WI38 (cell line): ENCODE measurements around the gene SENP3.

ENCODE experiments used
- H3K4me3 ChIP-seq: 2 replicates; pipeline ENCODE4 v1.5.1; 2011; ENCODE audit warnings: low read depth, mild to moderate bottlenecking, control low read depth, low read length
- TF ChIP-seq, protein P1 (sequence below): IDR thresholded peaks from 2 replicates; pipeline ENCODE4 v1.5.1; 2012; ENCODE audit warnings: low read depth, mild to moderate bottlenecking, control low read depth, low read length

The SENP3 gene

DNA sequence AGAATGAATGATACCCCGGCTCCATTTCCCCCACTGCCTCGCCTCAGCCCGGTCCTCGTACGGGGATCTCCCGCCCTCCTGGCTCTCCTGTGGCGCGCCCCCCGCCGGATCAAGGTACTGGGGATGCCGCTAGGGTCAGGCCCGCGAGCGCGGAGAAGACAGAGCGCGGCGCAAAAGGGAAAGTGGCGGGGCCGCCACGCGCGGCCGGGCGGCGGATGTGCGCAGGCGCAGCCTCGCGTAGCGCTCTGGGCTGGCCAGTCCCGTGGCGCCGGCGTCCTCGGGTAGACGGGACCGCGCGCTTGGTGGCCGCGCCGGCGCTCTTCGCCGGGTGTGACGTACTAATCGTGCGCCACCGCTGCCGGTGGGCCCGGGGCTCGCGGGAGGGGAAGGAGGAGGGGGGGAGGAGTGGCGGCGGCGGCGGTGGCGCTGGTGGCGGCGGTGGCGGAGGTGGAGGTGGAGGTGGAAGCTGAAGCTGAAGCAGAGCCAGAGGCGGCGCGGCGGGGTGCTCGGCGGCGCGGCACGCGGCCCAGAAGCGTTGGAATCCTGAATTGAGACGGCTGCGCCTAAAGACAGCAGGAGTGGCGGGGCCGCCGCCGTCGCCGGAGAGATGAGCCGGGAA lies at the start of gene SENP3:
Gene SENP3, plus strand, starts transcription at position 331 of the 619 bp plus-strand sequence. CDS start 1,158 bp downstream, outside the sequence.
- peak within 1 kb of the TSS; percentile 79 for H3K4me3 ChIP-seq
- TF ChIP-seq, protein P1, sequence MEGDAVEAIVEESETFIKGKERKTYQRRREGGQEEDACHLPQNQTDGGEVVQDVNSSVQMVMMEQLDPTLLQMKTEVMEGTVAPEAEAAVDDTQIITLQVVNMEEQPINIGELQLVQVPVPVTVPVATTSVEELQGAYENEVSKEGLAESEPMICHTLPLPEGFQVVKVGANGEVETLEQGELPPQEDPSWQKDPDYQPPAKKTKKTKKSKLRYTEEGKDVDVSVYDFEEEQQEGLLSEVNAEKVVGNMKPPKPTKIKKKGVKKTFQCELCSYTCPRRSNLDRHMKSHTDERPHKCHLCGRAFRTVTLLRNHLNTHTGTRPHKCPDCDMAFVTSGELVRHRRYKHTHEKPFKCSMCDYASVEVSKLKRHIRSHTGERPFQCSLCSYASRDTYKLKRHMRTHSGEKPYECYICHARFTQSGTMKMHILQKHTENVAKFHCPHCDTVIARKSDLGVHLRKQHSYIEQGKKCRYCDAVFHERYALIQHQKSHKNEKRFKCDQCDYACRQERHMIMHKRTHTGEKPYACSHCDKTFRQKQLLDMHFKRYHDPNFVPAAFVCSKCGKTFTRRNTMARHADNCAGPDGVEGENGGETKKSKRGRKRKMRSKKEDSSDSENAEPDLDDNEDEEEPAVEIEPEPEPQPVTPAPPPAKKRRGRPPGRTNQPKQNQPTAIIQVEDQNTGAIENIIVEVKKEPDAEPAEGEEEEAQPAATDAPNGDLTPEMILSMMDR: no peak

DNA sequence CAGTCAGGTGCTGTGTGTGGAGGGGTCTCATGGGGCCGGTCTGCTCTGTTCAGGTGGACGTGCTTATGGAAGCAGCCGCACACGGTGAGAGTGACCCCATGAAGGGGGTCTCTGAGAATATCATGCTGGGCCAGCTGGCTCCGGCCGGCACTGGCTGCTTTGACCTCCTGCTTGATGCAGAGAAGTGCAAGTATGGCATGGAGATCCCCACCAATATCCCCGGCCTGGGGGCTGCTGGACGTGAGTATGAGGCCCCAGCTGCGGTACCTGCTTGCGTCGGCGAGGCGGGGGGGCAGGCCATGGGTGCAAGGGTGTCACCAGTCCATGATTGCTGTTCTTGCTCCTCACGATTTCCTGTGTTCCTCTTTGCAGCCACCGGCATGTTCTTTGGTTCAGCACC lies 49.6 kb upstream of the SENP3 start:
- TF ChIP-seq, protein P1: no peak

DNA sequence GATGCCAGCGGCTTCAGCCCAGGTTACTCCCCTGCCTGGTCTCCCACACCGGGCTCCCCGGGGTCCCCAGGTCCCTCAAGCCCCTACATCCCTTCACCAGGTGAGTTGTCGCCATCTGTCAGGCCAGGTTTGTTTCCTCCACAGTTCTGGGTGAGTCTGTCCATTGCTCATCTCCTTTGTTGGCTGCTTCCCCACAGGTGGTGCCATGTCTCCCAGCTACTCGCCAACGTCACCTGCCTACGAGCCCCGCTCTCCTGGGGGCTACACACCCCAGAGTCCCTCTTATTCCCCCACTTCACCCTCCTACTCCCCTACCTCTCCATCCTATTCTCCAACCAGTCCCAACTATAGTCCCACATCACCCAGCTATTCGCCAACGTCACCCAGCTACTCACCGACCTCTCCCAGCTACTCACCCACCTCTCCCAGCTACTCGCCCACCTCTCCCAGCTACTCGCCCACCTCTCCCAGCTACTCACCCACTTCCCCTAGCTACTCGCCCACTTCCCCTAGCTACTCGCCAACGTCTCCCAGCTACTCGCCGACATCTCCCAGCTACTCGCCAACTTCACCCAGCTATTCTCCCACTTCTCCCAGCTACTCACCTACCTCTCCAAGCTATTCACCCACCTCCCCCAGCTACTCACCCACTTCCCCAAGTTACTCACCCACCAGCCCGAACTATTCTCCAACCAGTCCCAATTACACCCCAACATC lies 48.7 kb upstream of the SENP3 start:
- TF ChIP-seq, protein P1: no peak
- H3K4me3 ChIP-seq: no peak overlapping the region

More for the DNA sequence above, 49.6 kb upstream of the SENP3 start:
- H3K4me3 ChIP-seq: no peak overlapping the region

DNA sequence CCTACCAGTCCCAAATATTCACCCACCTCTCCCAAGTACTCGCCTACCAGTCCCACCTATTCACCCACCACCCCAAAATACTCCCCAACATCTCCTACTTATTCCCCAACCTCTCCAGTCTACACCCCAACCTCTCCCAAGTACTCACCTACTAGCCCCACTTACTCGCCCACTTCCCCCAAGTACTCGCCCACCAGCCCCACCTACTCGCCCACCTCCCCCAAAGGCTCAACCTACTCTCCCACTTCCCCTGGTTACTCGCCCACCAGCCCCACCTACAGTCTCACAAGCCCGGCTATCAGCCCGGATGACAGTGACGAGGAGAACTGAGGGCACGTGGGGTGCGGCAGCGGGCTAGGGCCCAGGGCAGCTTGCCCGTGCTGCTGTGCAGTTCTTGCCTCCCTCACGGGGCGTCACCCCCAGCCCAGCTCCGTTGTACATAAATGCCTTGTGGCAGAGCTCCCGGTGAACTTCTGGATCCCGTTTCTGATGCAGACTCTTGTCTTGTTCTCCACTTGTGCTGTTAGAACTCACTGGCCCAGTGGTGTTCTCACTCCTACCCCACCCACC lies 47.8 kb upstream of the SENP3 start:
- H3K4me3 ChIP-seq: no peak overlapping the region
- TF ChIP-seq, protein P1: no peak

DNA sequence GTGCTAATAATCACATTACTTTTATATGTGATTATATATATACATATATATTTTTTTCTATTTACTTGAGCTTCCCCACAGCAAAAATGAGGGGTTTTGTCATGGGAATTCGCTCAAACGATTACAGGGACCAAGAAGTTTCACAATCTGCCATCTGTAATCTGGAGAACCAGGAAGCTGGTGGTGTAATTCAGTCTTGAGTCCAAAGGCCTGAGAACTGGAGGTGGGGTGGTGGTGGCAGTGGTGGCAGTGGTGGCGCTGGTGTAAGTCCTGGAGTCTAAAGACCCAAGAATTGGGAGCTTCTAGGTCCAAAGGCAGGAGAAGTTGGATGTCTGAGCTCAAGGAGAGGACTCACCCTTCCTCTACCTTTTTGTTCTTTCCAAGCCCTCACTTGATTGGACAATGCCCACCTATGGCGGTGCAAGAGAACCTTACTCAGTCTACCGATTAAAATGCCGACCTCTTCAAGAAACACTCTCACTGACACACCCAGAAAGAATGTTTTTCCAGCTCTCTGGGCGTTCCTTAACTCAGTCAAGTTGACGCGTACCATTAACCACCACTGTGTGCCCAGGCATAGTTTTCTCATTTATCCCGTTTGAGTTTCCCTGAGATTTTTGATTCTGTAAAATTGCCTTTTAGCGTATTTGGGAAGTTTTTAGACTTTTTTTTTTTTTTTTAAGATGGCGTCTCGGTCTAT lies 45.7 kb upstream of the SENP3 start:
- H3K4me3 ChIP-seq: no peak overlapping the region
- TF ChIP-seq, protein P1: no peak

DNA sequence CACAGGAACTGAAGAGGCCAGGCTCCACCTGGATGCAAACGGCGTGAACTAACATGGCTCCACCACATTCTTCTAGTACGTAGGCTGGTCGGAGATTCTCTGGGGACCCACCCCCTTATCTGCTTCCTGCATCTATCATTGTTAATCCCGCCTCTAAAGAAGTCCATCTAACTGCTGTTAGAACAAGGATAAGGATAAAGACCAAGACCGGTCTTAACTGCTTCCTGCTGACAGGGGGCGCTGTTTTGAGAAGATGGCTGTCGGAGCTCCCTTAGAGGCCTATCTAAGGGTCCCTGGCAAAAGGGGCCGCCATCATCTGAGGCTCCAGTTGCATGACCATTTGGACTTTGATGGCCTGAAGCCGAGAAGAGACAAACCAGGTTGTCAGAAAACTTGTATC lies 38.7 kb upstream of the SENP3 start:
- no peak overlapping the region for H3K4me3 ChIP-seq
- TF ChIP-seq, protein P1: peak; percentile 27; the same call in 1 of the 2 replicates
